Stomach smooth muscle (tissue), 2 donors: ENCODE results near the gene KRTAP16-1.

Source experiments
- H3K27ac ChIP-seq: one replicate; pipeline ENCODE4 v1.7.0; 2013; ENCODE audit warnings: mild to moderate bottlenecking, low read length, inconsistent platforms
- H3K27me3 ChIP-seq, 2 donors: one replicate each; pipeline ENCODE4 v1.7.0; 2013; ENCODE audit warnings: low read length in 2 of 2; ENCODE audit not compliant: insufficient read depth in 2 of 2, control insufficient read depth in 1 of 2
- H3K36me3 ChIP-seq, 2 donors: one replicate each; pipeline ENCODE4 v1.7.0; 2013; ENCODE audit warnings: low read length in 2 of 2; ENCODE audit not compliant: control insufficient read depth in 2 of 2, insufficient read depth in 2 of 2
- H3K4me1 ChIP-seq: one replicate; pipeline ENCODE4 v1.7.0; 2013; ENCODE audit warnings: low read length; ENCODE audit not compliant: control insufficient read depth, insufficient read depth
- H3K4me3 ChIP-seq, 2 donors: one replicate each; pipeline ENCODE4 v1.7.0; 2013; ENCODE audit warnings: low read length in 2 of 2
- H3K9ac ChIP-seq, 2 donors: one replicate each; pipeline ENCODE4 v1.7.0; 2013; ENCODE audit warnings: low read length in 2 of 2, mild to moderate bottlenecking in 1 of 2
- H3K9me3 ChIP-seq, 2 donors: one replicate each; pipeline ENCODE4 v1.7.0; 2013; ENCODE audit warnings: low read length in 2 of 2; ENCODE audit not compliant: control insufficient read depth in 2 of 2
- donor health status: healthy.
- donor health status: Pancreatic carcinoma.

Gene KRTAP16-1

GRCh38 chr17:41328207-41328606, 19.1 kb upstream of the KRTAP16-1 start:
- Histone ChIP-seq H3K9me3 (no peaks in the 10 kb centered on the region), H3K4me3 (no peak overlapping the region), H3K36me3 (no peaks in the 10 kb centered on the region), H3K27me3 (no peaks in the 10 kb centered on the region), H3K4me1 (no peaks in the 10 kb centered on the region), H3K27ac (no peak overlapping the region), H3K9ac (no peak overlapping the region)

- Histone ChIP-seq H3K4me1 (no peaks in the 10 kb centered on the region), H3K27ac (no peak overlapping the region), H3K9me3 (no peaks in the 10 kb centered on the region), H3K9ac (no peak overlapping the region), H3K27me3 (no peaks in the 10 kb centered on the region), H3K36me3 (no peaks in the 10 kb centered on the region), H3K4me3 (no peak overlapping the region)
Measured at GRCh38 chr17:41327411-41328120, 18.5 kb upstream of the KRTAP16-1 start.

GRCh38 chr17:41326173-41327145, 17.4 kb upstream of the KRTAP16-1 start:
- no peaks in the 10 kb centered on the region for H3K27me3 ChIP-seq
- no peak overlapping the region for H3K9ac ChIP-seq
- no peaks in the 10 kb centered on the region for H3K36me3 ChIP-seq
- no peak overlapping the region for H3K27ac ChIP-seq
- no peak overlapping the region for H3K4me3 ChIP-seq
- H3K9me3 ChIP-seq: no peaks in the 10 kb centered on the region
- no peaks in the 10 kb centered on the region for H3K4me1 ChIP-seq

- no peaks in the 10 kb centered on the region for H3K4me1 ChIP-seq
- no peak overlapping the region for H3K27ac ChIP-seq
- no peaks in the 10 kb centered on the region for H3K27me3 ChIP-seq
- H3K36me3 ChIP-seq: no peaks in the 10 kb centered on the region
- no peak overlapping the region for H3K4me3 ChIP-seq
- H3K9ac ChIP-seq: no peak overlapping the region
- H3K9me3 ChIP-seq: no peaks in the 10 kb centered on the region
Measured at GRCh38 chr17:41325611-41326010, 16.5 kb upstream of the KRTAP16-1 start.

- no peaks in the 10 kb centered on the region for H3K27me3 ChIP-seq
- no peak overlapping the region for H3K27ac ChIP-seq
- no peak overlapping the region for H3K4me3 ChIP-seq
- H3K36me3 ChIP-seq: no peaks in the 10 kb centered on the region
- no peaks in the 10 kb centered on the region for H3K9me3 ChIP-seq
- no peak overlapping the region for H3K9ac ChIP-seq
- no peaks in the 10 kb centered on the region for H3K4me1 ChIP-seq
Measured at GRCh38 chr17:41325126-41325525, 16.0 kb upstream of the KRTAP16-1 start.

GRCh38 chr17:41324180-41325075, 15.3 kb upstream of the KRTAP16-1 start:
- Histone ChIP-seq H3K27me3 (no peaks in the 10 kb centered on the region), H3K27ac (no peak overlapping the region), H3K4me3 (no peak overlapping the region), H3K9ac (no peak overlapping the region), H3K9me3 (no peaks in the 10 kb centered on the region), H3K4me1 (no peaks in the 10 kb centered on the region), H3K36me3 (no peaks in the 10 kb centered on the region)

- Histone ChIP-seq H3K27ac (no peak overlapping the region), H3K9ac (no peak overlapping the region), H3K36me3 (no peaks in the 10 kb centered on the region), H3K4me1 (no peaks in the 10 kb centered on the region), H3K4me3 (no peak overlapping the region), H3K9me3 (no peaks in the 10 kb centered on the region), H3K27me3 (no peaks in the 10 kb centered on the region)
Measured at GRCh38 chr17:41322903-41323895, 14.1 kb upstream of the KRTAP16-1 start.

GRCh38 chr17:41322094-41322902, 13.2 kb upstream of the KRTAP16-1 start:
- Histone ChIP-seq H3K27me3 (no peaks in the 10 kb centered on the region), H3K27ac (no peak overlapping the region), H3K36me3 (no peaks in the 10 kb centered on the region), H3K4me3 (no peak overlapping the region), H3K9me3 (no peaks in the 10 kb centered on the region), H3K4me1 (no peaks in the 10 kb centered on the region), H3K9ac (no peak overlapping the region)

- H3K36me3 ChIP-seq: no peaks in the 10 kb centered on the region
- H3K4me1 ChIP-seq: no peaks in the 10 kb centered on the region
- no peak overlapping the region for H3K27ac ChIP-seq
- H3K27me3 ChIP-seq: peaks cover 0 to 2% of the 10 kb centered on the region in 2 donors
- no peak overlapping the region for H3K4me3 ChIP-seq
- no peaks in the 10 kb centered on the region for H3K9me3 ChIP-seq
- H3K9ac ChIP-seq: no peak overlapping the region
Measured at GRCh38 chr17:41318231-41318630, 9.1 kb upstream of the KRTAP16-1 start.
